ENCODE results near the gene ZIC1.

The ZIC1 gene

DNA sequence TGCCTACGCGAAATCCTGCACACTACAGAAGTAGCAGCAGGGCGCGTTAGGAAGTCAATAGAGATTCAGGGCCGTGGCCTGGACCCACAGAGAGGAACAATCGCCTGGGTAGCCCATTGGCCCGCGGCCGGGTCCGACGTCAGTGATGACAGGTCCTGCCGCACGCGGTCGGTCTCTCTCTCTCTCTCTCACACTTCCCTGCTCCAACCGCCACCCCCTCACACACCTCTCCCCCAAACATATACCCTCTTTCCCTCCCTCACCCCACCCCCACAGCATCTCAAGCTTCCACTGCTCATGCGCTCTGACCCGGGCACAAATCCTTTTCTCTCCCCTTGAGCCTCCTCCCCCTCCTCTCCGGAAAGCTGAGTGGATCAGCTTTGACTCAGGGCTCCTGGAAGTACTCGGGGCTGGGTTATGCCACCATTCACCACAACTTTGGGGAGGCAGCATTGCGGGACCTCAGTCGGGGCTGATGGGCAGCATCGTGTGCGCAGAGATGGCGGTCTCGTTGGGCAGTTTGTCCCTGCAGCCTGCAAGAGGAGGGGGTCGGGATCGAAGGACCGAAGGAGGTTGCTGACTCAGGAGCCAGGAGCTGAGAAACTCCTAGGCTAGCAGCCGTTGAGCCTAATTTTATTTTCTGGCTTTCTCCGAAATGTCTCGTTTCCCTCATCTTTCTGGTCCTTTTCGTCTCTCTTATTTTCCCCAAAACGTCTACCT, 11.8 kb upstream of the ZIC1 start:
- peak; percentile 68 to 88 for DNase-seq

DNA sequence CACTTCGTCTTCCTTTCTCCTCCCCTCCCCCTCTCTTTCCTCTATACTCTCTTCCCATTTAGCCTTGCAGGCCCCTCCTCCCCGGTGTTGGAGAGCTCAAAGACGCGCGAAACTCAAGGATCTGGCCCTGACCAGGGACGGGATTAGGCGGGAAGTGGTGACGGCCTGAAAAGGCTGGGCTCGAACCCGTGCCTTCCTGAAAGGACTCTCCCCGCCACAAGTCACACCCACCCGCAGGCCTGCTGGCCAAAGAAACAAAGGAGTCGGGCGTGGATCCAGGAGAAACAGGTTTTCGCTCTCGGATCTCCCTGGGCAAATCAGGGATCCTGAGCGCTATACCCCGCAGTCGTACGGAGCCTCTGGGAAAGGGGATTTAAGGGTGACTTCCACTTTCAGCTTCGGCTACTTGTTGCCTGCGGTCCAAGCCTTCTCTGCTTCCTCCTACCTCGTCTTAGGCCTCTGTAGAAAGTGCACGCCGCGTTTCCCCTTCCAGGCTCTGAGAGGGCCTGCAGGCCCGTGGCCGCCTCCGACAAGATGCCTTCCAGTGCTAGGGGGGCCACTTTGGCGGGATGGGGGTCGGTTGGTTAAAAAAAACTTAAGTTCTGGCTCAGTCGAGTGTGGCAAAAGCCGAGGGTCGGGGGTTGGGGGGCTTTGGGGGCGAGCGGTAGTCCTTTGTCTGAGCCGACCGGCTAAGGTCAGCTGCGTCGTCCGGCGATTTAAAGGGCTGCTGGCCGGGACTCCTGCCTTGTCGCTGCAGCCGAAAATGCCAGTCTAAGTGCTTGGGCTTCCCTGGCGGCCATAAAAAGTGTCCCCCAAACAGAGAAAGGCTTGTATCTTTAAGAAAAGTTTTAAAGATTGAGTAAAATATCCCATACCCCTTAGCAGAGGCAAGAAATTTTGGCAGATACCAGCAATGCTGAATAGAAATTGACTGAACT, 11.0 kb upstream of the ZIC1 start:
- no peak for DNase-seq

DNA sequence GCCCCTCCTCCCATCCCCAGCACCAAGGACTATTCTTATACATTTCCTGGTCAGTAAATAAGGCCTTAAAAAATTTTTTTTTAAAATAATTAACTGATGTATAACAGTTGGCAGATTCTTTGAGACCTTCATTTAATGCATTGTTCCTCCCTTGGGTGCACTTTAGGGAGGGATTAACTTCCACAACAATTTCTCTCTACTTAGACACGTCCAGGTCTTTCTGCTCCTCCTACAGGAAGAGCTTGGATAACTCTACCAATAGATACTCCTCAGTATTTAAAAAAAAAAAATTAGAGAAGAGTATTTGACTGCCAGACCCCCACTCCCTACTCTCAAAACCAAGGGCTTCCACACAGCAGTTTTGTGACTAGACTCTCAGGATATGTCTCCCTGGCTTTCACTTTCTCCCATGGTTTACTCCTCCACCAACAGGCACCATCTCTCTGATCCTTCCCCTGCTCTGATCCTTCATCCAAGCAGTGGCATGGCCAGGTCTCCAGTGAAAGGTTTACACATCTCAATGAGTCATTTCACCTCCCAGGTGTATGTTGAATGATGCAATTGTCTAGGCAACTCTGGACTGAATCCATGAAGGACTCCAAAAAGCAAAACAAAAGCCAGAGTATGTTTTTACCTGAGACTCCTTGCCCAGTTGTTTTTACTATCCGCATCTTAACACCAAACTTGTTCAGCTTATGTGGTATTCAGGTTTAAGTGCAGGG, 10.2 kb upstream of the ZIC1 start:
- no peak for DNase-seq

DNA sequence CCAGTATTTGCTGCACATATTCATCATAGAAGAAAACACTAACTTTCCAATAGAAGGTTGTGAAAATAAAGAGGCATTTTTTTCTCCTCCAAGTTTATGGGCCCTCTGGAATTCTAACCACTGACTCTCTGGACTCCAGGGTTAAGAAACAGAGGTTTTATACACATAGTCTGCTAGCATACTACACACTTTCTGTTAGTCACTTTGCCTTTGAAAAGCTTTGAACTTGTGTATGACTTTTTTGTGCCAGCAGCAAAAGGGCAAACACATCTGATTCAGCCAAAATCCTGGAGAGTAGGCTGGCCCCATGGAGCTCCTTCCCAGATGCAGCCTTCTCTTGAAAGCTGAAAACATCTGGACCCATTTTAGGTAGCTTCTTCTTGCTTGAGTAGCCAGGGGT, 9.1 kb upstream of the ZIC1 start:
- DNase-seq, result no peak

DNA sequence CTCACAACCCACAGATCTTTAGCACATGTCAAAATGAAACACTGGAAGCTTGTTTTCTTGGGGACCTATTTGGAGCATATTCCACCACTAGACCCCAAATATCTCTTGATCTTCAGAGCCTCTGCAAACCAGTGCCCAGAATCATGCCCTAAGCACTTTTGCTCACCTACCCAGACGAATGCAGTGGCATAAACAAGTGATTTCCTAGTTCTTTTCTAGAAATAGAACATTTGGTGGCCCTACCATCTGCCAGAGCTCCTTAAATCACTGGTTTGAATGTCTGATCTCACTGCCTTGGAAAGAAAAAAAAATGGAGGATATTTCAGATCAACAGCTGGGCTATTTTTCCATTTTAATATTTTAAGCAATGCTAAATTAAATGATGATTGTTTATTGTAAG, 8.2 kb upstream of the ZIC1 start:
- no peak for DNase-seq

DNA sequence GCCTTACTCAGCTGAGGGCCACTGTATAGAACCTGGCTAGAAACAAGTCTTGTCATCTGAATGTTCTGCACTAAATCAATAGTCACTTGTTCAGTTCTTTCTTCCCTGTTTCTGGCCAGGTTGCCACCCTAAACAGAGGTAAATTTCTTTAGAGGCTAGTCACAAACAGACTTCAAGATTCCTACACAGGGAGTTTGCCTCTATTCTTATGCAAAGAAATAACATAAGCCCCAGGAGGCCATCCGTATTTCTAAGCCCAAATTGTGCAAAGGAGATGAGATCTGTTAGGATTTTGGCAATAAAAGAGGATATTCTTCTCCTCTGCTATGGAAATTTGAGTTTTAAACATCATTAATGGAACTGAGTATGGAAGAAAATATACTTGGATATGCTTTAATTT, 7.7 kb upstream of the ZIC1 start:
- no peak for DNase-seq

DNA sequence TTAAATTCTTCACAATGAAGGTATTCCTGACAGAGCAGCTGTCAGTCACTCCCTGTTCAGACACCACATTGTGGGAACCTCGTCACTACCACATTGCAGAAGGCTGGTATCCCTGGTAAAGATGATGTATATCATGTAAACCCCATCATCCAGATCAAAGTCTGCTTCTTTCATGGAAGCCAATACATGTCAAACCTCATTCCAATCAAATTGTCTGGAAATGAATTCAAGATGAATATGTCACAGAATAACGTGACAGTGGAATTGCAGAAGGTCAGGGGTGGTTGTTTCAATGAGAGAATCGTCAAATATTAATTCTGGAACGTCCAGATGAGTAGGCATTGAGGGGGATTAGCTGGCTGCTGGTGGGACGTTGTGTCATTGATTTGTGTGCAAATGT, 7.0 kb upstream of the ZIC1 start:
- no peak for DNase-seq

DNA sequence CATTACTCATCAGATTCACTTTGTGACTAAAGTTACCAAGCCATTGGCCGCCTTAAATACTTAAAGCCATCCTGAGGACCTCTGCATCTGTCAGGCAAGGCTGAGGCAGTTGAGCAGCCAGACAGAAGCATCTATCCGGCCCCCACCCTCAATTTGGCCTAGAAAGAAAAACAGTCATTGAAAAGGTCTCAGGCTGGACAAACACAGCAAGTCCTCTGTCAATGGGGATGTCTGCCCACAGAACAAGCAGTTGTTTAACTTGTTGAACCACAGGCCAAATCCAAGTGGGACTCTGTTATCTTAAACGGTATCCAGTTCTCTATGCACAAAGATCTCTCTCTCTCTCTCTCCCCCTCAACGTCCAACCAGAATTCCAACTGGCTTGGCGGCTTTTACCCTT, 5.7 kb upstream of the ZIC1 start:
- DNase-seq, result no peak

DNA sequence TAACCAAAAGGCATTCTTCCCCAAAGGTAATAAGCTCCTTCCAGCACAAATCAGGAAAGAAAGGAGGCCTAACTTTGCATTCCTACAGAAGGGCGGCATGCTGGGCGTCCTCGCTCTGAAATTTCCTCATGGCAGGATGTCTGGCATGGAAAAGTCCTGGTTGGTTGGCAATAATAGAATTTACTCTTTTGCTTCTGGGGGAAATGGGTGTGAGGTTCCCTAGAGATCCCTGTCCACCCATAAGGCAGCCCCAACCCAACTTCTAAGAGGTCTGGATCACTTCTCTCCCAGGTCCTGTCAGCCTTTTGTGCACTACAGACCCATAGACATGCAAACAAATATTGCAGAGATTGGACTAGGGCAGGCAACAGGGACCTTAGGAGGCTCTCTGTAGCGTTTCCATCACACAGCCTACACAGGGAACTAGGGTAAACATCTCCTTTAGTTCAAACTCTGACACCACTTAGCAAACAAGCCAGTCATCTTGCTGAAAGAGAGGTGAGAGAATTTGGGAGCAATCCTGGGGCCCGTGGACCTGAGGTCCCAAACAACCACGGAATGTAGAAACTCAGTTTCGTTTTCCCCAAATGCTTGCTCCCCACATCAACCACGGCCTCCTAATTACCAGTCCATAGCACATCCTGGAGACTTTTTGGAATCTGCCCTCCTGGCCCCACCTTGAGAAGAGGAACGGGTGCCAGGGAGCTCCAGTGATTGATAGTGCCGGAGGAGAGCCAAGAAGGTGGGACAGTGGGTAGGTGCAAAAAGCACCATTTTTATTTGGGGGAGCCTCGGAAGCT, 5.0 kb upstream of the ZIC1 start:
- no peak for DNase-seq

DNA sequence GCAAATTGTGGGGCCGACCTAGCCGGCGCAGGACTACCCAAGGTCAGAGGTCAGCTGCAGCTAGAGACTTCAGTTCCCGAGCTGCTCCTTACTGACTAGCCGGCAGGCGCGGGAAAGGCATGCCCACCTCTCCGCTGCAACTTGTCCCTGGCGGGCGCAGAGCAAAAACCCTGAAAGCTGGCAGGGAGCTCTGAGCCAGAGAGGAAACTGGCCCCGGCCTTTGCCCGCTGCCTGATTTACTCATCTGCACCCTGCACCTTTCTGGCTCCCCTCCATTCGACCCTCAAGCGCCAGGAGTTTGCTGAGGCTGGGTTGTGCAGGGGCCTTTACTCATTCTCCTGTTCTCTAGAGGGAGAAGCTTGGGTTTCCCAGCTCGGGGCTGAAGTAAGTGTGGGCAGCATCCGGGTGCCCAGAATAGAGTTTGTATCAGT, 4.3 kb upstream of the ZIC1 start:
- no peak for DNase-seq

DNA sequence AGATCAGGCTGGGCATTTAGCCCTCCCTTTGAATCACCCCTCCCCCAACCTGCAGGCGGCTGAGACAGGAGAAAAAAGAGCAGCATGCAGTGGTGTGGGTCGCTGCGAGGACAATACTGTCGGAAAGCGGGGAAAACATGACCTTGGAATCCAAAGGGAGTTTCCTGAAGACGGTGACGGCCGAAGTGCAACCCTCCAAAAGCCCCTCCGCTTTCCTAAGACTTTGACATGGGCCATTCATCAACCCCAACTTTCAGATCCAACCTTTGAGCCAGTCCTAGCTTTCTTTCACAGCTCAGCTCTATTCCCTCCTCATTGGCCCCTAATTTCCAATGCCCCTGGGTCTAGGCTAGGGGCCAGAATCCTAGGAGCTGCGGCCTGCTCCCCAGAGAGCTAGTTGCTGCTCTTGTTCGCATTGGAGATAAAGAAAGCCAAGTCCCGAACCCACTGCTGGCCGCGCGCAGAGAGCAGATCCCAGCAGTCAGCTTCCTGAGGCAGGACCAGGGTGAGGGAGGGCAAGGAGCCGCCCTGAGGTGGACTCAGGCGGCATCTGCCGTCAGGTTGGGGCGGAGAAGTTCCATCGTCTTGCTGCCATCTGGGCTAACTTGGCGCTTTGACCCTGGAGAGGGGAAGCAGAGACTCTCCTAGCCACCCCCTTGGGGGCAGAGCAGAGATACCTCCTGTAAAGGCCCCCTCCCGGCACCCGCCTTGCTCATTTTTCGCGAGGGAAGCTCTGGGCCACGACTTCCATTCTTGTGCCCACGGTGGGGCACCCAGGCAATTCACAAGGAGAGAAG, 3.7 kb upstream of the ZIC1 start:
- no peak for DNase-seq

DNA sequence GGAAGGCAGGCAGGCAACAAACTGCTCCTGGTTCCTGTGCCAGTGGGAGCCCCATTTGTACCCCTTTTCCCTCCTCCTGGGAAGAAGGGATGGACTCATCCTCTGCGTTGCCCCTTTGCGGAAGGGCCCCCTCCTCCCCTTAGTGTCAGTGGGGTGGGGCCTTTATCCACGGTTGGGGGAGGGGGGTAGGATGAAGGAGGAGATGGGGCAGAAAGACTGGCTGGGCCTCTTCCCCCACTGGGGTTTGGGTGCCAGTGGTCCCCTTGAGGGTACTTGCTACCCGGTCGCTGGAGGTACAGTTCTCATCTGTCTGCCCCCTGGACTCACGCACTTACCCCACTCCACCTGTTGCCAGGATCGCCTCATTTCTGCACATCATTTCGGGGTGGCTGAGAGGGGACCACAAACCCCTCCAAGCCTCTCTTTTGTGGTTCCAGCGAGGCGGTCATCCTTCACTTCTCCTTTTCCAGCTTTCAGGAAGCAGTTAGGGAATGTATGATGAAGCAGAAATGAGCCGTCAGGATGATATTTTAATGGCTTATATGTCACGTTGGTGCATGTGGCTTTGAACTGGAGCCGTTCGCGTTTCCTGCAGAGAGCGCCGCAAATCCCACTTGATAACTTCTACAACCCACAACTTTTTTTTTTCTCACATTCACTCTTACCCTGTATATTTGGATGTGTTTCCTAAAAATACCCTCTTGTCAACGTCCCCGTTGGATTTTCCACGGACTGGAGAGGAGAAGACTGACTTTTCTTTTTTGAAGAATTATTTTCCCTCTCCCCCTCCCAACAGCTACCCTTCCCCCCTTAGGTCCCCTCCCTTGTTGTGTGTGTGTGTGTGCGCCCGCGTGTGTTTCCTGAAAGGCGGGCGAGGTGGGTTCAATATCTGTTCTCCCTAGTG, 2.9 kb upstream of the ZIC1 start, which contains the start of gene ZIC4:
TSS of gene ZIC4 (minus strand) at position 516 of the 904 bp plus-strand sequence. CDS start 3,746 bp downstream, outside the sequence.
- DNase-seq, result no peak

DNA sequence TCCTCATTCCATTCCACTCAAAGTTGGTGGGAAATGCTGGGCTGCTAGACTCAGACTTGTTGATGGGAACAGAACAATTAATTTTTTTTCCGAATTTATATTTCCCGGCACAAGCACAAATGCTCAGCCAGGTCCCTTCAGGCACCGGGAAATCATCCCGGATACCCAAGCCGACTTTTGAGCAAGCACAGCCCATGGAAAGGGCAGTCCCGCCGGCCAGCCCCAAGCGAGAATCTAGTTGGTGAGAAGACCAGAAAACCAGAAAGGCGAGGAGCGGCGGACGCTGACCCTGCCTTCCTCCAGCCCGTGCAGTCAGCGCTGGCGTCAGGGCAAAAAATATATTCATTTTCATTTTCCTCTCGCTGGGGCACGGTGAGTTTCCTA, 2.1 kb upstream of the ZIC1 start:
- peak in 1 of 2 experiments; percentile 16 for DNase-seq

DNA sequence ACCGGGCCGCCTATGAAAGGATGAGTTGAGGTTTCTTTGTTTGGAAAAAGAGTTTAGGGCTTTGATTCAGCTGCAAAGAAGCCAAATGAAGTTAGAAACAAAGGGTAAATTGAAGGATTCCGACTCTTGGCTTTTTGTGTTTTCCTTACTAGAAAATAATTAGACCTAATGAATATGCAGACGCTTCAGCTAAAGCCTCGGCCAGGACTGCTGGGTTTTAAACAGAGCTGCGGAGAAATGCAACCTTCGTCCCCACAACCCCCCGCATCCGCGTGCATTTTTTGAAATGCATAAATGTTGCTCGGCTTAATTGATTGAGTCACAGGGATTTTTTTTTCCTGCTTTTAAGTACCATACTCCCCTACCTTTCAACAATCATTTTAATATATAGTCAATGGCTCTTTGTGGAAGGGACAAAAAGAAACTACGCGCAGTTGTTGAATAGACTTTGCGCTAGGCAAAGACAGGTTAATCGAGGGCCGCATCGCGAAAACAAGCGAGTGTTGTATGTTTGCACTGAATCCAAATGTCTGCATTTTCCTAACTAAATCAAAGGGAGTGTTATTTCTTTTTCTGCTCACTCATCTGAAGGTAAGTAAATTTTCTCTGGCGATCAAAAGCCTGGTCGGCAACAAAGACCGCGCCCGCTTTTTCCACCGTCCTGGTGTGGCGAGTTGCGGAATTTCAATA, 1.5 kb upstream of the ZIC1 start:
- no peak for DNase-seq

DNA sequence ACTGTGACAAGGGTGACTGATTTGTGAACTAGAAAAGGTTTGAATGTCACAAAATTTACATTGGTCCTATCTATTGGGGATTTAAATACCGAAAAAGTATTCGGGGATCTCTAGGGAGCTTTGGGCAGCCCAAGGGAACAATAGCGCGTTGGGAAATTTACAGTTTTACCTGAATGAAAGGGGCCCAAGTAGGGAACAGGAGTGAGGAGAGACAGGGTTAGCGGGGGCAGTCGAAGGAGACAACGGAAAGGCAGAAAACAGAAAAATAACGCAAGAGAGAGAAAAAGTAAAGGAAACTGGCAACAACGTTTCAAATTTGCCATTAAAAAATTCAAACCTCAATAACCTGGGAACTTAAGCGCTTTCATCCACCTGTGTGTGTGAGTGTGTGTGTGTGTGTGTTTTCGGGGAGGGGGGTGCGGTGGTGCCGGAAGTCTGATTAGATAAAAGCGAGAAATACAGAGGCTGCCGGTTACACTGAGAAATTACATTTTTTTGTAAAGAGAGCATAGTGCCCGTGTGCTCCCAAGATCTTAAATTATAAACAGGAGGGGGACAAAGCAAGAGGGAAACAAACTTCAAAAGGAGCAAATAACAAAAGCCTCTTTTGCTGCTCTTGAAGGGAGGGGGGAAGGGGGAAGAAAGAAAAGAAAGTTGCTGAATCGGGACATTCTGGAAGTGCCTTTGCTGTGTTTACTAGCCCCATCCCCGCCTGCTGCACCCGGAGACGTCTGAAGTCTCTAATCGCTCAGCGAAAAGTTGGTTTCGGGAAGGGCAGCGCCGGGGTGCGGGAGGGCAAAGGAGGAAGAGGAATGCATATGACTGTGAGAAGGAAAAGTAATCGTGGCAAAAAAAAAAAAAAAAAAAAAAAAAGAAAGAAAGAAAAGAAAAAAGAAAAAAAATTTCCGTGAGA, 721 bp upstream of the ZIC1 start:
- DNase-seq, result no peak

DNA sequence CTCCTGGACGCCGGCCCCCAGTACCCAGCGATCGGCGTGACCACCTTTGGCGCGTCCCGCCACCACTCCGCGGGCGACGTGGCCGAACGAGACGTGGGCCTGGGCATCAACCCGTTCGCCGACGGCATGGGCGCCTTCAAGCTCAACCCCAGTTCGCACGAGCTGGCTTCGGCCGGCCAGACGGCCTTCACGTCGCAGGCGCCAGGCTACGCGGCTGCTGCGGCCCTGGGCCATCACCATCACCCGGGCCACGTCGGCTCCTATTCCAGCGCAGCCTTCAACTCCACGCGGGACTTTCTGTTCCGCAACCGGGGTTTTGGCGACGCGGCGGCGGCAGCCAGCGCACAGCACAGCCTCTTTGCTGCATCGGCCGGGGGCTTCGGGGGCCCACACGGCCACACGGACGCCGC, 956 bp downstream of the ZIC1 start:
- DNase-seq, result no peak

DNA sequence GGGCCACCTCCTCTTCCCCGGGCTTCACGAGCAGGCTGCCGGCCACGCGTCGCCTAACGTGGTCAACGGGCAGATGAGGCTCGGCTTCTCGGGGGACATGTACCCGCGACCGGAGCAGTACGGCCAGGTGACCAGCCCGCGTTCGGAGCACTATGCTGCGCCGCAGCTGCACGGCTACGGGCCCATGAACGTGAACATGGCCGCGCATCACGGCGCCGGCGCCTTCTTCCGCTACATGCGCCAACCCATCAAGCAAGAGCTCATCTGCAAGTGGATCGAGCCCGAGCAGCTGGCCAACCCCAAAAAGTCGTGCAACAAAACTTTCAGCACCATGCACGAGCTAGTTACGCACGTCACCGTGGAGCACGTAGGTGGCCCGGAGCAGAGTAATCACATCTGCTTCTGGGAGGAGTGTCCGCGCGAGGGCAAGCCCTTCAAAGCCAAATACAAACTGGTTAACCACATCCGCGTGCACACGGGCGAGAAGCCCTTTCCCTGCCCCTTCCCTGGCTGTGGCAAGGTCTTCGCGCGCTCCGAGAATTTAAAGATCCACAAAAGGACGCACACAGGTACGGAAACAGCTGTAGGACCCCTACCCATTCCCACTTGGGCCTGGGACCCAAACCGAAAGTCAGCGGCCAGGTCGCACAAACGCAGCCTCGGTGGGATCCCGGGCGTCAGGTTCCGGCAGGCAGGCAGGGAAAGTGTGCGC, 1.5 kb downstream of the ZIC1 start:
- DNase-seq, result no peak

DNA sequence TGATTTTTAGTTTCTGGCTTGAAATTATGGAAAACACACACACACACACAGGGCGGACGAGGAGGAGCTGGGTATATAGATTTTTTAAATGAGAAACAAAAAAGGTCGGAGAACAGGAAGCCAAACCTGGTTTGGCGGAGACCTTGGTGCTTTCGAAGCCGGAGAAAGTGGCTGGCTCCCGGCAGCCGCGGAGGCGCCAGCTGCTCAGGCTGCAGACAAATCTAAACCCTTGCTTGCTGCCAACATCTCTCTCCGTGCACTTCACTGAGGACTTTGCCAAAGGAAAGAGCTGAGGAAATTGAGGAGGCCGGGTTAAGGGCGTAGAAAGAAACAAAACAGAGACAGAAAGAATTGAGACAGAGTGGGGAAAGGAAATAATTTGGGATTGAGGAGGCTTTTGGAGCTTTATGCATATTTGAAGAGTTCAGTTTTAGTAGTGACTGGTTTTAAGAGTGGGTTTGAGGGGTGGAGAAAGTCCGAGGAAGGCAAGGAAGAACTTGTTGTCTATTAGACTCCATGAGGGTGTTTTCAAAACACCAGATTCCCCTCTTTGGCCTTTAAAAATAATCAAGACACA, 2.2 kb downstream of the ZIC1 start:
- DNase-seq, result no peak
